Fibroblast of villous mesenchyme (primary cell): ENCODE results near the gene RHOG. TPM values are rescaled to one million over a fixed set of nuclear protein-coding genes. Genes with fewer than 3 reads are reported as not detected.
A peak's percentile ranks its signal among the peaks of the same experiment; 100 is the strongest.

Experiments used
- DNase-seq: peaks from one replicate; pipeline ENCODE4 v3.0.0-alpha.2; 2010; ENCODE audit warnings: low read depth
- H3K4me3 ChIP-seq: 2 replicates; pipeline ENCODE4 v1.5.1; 2011; ENCODE audit warnings: low read depth, mild to moderate bottlenecking, low read length
- CTCF ChIP-seq: IDR thresholded peaks from 2 replicates; pipeline ENCODE4 v1.5.1; 2012; ENCODE audit warnings: low read depth, mild to moderate bottlenecking, low read length; ENCODE audit not compliant: insufficient read depth
- total RNA-seq: library from RNA; depleted of rRNA; stranded (reverse); fragments of >200 nt; gene quantifications from 2 replicates; pipeline ENCODE4 v1.2.3, GENCODE V29; 2012

The RHOG gene
- total RNA-seq, 1 donor, result 9.5 TPM

- H3K4me3 ChIP-seq, result no peak overlapping the region
- no peak for DNase-seq
- TF ChIP-seq CTCF, result no peak
These were observed 29.8 kb downstream of the RHOG start for GRCh38 chr11:3810951-3811350.

GRCh38 chr11:3810446-3810845 is 30.3 kb downstream of the RHOG start:
- TF ChIP-seq CTCF, result no peak
- H3K4me3 ChIP-seq, result no peak overlapping the region
- no peak for DNase-seq

GRCh38 chr11:3809624-3809928 is 31.2 kb downstream of the RHOG start:
- no peak for DNase-seq
- no peak for TF ChIP-seq CTCF
- H3K4me3 ChIP-seq, result no peak overlapping the region

- TF ChIP-seq CTCF, result peak; percentile 43
- H3K4me3 ChIP-seq, result peak overlapping the region; percentile 79
- peak; percentile 52 for DNase-seq
These were observed 31.7 kb downstream of the RHOG start for GRCh38 chr11:3808861-3809623.

- peak; percentile 79 for TF ChIP-seq CTCF
- peak; percentile 48 for DNase-seq
These were observed 32.6 kb downstream of the RHOG start, which contains the start of gene PGAP2 for GRCh38 chr11:3807909-3808860. TSS of gene PGAP2 (plus strand) at chr11:3808560. CDS start at chr11:3811260, 2,700 bp downstream.

GRCh38 chr11:3803726-3804495 is 36.8 kb downstream of the RHOG start:
- peak; percentile 38 for DNase-seq

More at GRCh38 chr11:3807909-3808860, 32.6 kb downstream of the RHOG start, which contains the start of gene PGAP2:
- H3K4me3 ChIP-seq, result peak within 1 kb of the TSS; percentile 79

More at GRCh38 chr11:3803726-3804495, 36.8 kb downstream of the RHOG start:
- no peak overlapping the region for H3K4me3 ChIP-seq
- no peak for TF ChIP-seq CTCF
